HCT116 (cell line): ENCODE data around the gene TNN. TPM values are rescaled to one million over a fixed set of nuclear protein-coding genes. Genes with fewer than 3 reads are reported as not detected.

ENCODE experiments used
- ATAC-seq: fragments of 200-7000 bp; cut with Tn5 transposase; 2 replicates; pipeline ENCODE4 v1.9.1; 2020; ENCODE audit warnings: mild to moderate bottlenecking, moderate library complexity
- BruUV-seq: library from RNA; stranded (reverse); fragments of 400-500 nt; replicated peaks from 2 replicates; lab custom pipeline; 2021; lab: Mats Ljungman, UMichigan
- CTCF ChIA-PET: fragments of 300-600 bp; sonication (Branson Sonifier 250); formaldehyde crosslinking; loops from one replicate; lab custom pipeline; 2021; ENCODE audit warnings: antibody characterized with exemption; lab: Charles Lee
- POLR2A ChIA-PET: fragments of 300-600, 350-600 bp; sonication (Branson Sonifier 250); formaldehyde crosslinking; loops from one replicate; lab custom pipeline; 2021; ENCODE audit warnings: antibody characterized with exemption; lab: Charles Lee
- RAD21 ChIA-PET, 2 experiments: fragments of 300-600 bp; sonication (Branson Sonifier 250); formaldehyde crosslinking; loops; one replicate each; lab custom pipeline; 2023; ENCODE audit warnings: low total read pairs in 2 of 2; ENCODE audit not compliant: uncharacterized antibody in 2 of 2, unreplicated experiment in 2 of 2, low non-redundant PET in 1 of 2; lab: Charles Lee
- DNase-seq: peaks from one replicate; pipeline ENCODE4 v3.0.0-alpha.2; 2010; ENCODE audit warnings: low read depth, low spot score
- H2AFZ ChIP-seq: fragments of 200-600 bp; shearing (Covaris generic), sonication (generic); 2 replicates; pipeline ENCODE4 v1.6.1; 2017; ENCODE audit warnings: low read depth, mixed run types, mixed read lengths, antibody characterized with exemption, low read length; ENCODE audit not compliant: poor library complexity, severe bottlenecking
- H3K27ac ChIP-seq: 2 replicates; pipeline ENCODE4 v1.5.1; 2012; ENCODE audit warnings: low read depth, low read length
- H3K27me3 ChIP-seq: fragments of 200-600 bp; sonication (generic); 2 replicates; pipeline ENCODE4 v1.6.1; 2016; ENCODE audit warnings: mixed run types, low read length, mixed read lengths; ENCODE audit not compliant: insufficient read depth
- H3K36me3 ChIP-seq, 2 experiments: fragments of 200-500 bp in 1 of 2; fragments of 200-600 bp in 1 of 2; sonication (Bioruptor generic) in 1 of 2; sonication (generic) in 1 of 2; 2 replicates each; pipeline versions ENCODE4 v1.5.1 to v1.6.1; 2014 to 2016; ENCODE audit warnings: low read length in 2 of 2, inconsistent platforms in 1 of 2, mixed read lengths in 1 of 2, mixed run types in 1 of 2; ENCODE audit not compliant: insufficient read depth in 2 of 2, control insufficient read depth in 1 of 2
- H3K4me1 ChIP-seq, 2 experiments: fragments of 200-600 bp in 1 of 2; sonication (generic) in 1 of 2; 2 replicates each; pipeline versions ENCODE4 v1.5.1 to v1.6.1; 2012 to 2017; ENCODE audit warnings: low read length in 2 of 2, inconsistent platforms in 1 of 2, mild to moderate bottlenecking in 1 of 2, mixed read lengths in 1 of 2, mixed run types in 1 of 2, moderate library complexity in 1 of 2; ENCODE audit not compliant: insufficient read depth in 2 of 2, control insufficient read depth in 1 of 2
- H3K4me2 ChIP-seq: fragments of 200-600 bp; sonication (generic); 2 replicates; pipeline ENCODE4 v1.6.1; 2017; ENCODE audit warnings: mixed run types, low read length, mixed read lengths
- H3K4me3 ChIP-seq, 2 experiments: fragments of 200-600 bp in 1 of 2; sonication (generic) in 1 of 2; replicated peaks in 1 of 2; 2 replicates each; pipeline ENCODE4 v1.5.1; 2011 to 2016; ENCODE audit warnings: low read length in 2 of 2, control low read depth in 1 of 2, low read depth in 1 of 2, mild to moderate bottlenecking in 1 of 2, mixed read lengths in 1 of 2, mixed run types in 1 of 2
- H3K79me2 ChIP-seq: fragments of 200-600 bp; sonication (generic); 2 replicates; pipeline ENCODE4 v1.6.1; 2017; ENCODE audit warnings: mild to moderate bottlenecking, mixed run types, low read length, moderate library complexity, mixed read lengths; ENCODE audit not compliant: insufficient read depth
- H3K9ac ChIP-seq: fragments of 200-600 bp; sonication (generic); 2 replicates; pipeline ENCODE4 v1.6.1; 2016; ENCODE audit warnings: low read length, mixed read lengths
- H3K9me2 ChIP-seq: fragments of 200-600 bp; sonication (generic), shearing (Covaris generic); 2 replicates; pipeline ENCODE4 v1.6.1; 2017; ENCODE audit warnings: mixed run types, mild to moderate bottlenecking, moderate library complexity; ENCODE audit not compliant: insufficient read depth
- H3K9me3 ChIP-seq, 2 experiments: fragments of 200-500 bp in 1 of 2; fragments of 200-600 bp in 1 of 2; sonication (Bioruptor generic) in 1 of 2; sonication (generic) in 1 of 2; 2 replicates each; pipeline ENCODE4 v1.6.1; 2014 to 2017; ENCODE audit warnings: low read length in 2 of 2, mixed read lengths in 2 of 2, inconsistent platforms in 1 of 2, low read depth in 1 of 2, mild to moderate bottlenecking in 1 of 2, mixed run types in 1 of 2, moderate library complexity in 1 of 2; ENCODE audit not compliant: control insufficient read depth in 1 of 2, insufficient read depth in 1 of 2
- H4K20me1 ChIP-seq: fragments of 200-600 bp; sonication (generic), shearing (Covaris generic); 2 replicates; pipeline ENCODE4 v1.6.1; 2017; ENCODE audit warnings: mixed run types, mild to moderate bottlenecking, moderate library complexity; ENCODE audit not compliant: insufficient read depth
- ATF3 ChIP-seq: IDR thresholded peaks from 2 replicates; pipeline ENCODE4 v1.6.1; 2012
- CEBPB ChIP-seq: IDR thresholded peaks from 2 replicates; pipeline ENCODE4 v1.6.1; 2012; ENCODE audit warnings: low read depth
- EGR1 ChIP-seq: IDR thresholded peaks from 2 replicates; pipeline ENCODE4 v1.6.1; 2012; ENCODE audit warnings: low read depth
- JUND ChIP-seq: IDR thresholded peaks from 2 replicates; pipeline ENCODE4 v1.6.1; 2012
- SP1 ChIP-seq: IDR thresholded peaks from 2 replicates; pipeline ENCODE4 v1.6.1; 2012; ENCODE audit warnings: low read depth
- SRF ChIP-seq: IDR thresholded peaks from 2 replicates; pipeline ENCODE4 v1.6.1; 2012; ENCODE audit warnings: low read depth
- TCF7L2 ChIP-seq: IDR thresholded peaks from 2 replicates; pipeline ENCODE4 v1.7.0; 2011; ENCODE audit warnings: borderline replicate concordance, inconsistent platforms; ENCODE audit not compliant: insufficient read depth, insufficient read length; ENCODE audit errors: extremely low read depth
- ZFX ChIP-seq: fragments of 450-650 bp; IDR thresholded peaks from 2 replicates; pipeline ENCODE4 v1.6.1; 2017
- intact Hi-C: fragments of 100-400 bp; cut with micrococcal nuclease; formaldehyde crosslinking; loops from 2 replicates; pipeline ENCODE4 v1.10.0; 2022
- total RNA-seq: library from RNA; stranded (reverse); gene quantifications from one replicate; pipeline ENCODE4 v1.2.1, GENCODE V29; 2021; ENCODE audit not compliant: unreplicated experiment
- TF ChIP-seq, protein P1 (sequence below): IDR thresholded peaks from 2 replicates; pipeline ENCODE4 v1.6.1; 2012
- TF ChIP-seq, protein P2 (sequence below): IDR thresholded peaks from 2 replicates; pipeline ENCODE4 v1.6.1; 2012; ENCODE audit warnings: low read depth

Gene TNN
- total RNA-seq, 1 experiment from 2014 or later = not detected

DNA sequence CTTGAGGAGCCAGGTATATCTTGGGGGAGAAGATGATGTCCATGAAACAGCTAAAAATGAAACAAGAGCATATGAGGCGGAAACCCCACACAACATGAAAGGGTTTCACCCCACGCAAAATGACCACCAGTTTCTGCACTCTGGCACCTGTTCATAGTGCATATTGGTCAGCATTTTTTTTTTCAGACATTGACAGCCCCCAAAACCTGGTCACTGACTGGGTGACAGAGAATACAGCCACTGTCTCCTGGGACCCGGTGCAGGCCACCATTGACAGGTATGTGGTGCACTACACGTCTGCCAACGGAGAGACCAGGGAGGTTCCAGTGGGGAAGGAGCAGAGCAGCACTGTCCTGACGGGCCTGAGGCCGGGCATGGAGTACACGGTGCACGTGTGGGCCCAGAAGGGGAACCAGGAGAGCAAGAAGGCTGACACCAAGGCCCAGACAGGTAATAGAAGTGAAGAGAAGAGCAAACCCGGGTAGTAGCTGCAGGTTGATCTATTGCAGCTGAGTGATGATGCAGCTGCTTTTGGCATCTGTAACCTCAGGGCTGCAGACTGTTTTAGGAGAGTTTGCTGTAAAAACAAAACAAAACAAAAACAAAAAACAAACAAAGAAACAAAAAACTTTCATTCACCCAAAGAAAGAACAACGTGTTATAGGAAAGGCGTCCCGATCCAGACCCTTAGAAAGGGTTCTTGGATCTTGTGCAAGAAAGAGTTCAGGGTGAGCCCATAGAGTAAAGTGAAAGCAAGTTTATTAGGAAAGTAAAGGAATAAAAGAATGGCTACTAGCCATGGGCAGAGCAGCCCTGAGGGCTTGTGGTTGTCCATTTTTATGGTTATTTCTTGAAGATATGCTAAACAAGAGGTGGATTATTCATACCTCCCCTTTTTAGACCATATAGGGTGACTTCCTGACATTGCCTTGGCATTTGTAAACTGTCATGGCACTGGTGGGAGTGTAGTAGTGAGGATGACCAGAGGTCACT lies 51.0 kb downstream of the TNN start:
- H3K27me3 ChIP-seq = no peaks in the 10 kb centered on the region
- H2AFZ ChIP-seq = no peak overlapping the region
- TF ChIP-seq JUND (no peak), EGR1 (no peak), ATF3 (no peak), ZFX (no peak), TCF7L2 (no peak), CEBPB (no peak), SP1 (no peak), SRF (no peak)
- TF ChIP-seq, protein P1, sequence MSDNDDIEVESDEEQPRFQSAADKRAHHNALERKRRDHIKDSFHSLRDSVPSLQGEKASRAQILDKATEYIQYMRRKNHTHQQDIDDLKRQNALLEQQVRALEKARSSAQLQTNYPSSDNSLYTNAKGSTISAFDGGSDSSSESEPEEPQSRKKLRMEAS = no peak
- TF ChIP-seq, protein P2, sequence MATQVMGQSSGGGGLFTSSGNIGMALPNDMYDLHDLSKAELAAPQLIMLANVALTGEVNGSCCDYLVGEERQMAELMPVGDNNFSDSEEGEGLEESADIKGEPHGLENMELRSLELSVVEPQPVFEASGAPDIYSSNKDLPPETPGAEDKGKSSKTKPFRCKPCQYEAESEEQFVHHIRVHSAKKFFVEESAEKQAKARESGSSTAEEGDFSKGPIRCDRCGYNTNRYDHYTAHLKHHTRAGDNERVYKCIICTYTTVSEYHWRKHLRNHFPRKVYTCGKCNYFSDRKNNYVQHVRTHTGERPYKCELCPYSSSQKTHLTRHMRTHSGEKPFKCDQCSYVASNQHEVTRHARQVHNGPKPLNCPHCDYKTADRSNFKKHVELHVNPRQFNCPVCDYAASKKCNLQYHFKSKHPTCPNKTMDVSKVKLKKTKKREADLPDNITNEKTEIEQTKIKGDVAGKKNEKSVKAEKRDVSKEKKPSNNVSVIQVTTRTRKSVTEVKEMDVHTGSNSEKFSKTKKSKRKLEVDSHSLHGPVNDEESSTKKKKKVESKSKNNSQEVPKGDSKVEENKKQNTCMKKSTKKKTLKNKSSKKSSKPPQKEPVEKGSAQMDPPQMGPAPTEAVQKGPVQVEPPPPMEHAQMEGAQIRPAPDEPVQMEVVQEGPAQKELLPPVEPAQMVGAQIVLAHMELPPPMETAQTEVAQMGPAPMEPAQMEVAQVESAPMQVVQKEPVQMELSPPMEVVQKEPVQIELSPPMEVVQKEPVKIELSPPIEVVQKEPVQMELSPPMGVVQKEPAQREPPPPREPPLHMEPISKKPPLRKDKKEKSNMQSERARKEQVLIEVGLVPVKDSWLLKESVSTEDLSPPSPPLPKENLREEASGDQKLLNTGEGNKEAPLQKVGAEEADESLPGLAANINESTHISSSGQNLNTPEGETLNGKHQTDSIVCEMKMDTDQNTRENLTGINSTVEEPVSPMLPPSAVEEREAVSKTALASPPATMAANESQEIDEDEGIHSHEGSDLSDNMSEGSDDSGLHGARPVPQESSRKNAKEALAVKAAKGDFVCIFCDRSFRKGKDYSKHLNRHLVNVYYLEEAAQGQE = no peak
- no peak for ATAC-seq
- H3K4me2 ChIP-seq = no peak overlapping the region
- no peak overlapping the region for H3K9ac ChIP-seq
- no peaks in the 10 kb centered on the region for H3K36me3 ChIP-seq
- ChIA-PET POLR2A (no interaction called here), CTCF (no interaction called here), RAD21 (no interaction called here)
- no TSS peak for BruUV-seq
- intact Hi-C loops = no loop called here
- no peaks in the 10 kb centered on the region for H3K79me2 ChIP-seq
- H3K9me2 ChIP-seq = no peaks in the 10 kb centered on the region
- no peak overlapping the region for H3K27ac ChIP-seq
- H3K4me3 ChIP-seq = no peak overlapping the region
- H4K20me1 ChIP-seq = no peaks in the 10 kb centered on the region
- H3K9me3 ChIP-seq = no peaks in the 10 kb centered on the region
- no peak for DNase-seq
- no peaks in the 10 kb centered on the region for H3K4me1 ChIP-seq
